Activated gamma-delta T cell treated with anti-CD3 and anti-CD28 coated beads, Interleukin-2, amount 50 U/mL, for 16 hours (primary cell): ENCODE measurements around the gene LAMC1.

Experiments
- DNase-seq: peaks from one replicate; pipeline ENCODE4 v3.0.0-alpha.2; 2020; ENCODE audit warnings: low read depth

The LAMC1 gene

DNA sequence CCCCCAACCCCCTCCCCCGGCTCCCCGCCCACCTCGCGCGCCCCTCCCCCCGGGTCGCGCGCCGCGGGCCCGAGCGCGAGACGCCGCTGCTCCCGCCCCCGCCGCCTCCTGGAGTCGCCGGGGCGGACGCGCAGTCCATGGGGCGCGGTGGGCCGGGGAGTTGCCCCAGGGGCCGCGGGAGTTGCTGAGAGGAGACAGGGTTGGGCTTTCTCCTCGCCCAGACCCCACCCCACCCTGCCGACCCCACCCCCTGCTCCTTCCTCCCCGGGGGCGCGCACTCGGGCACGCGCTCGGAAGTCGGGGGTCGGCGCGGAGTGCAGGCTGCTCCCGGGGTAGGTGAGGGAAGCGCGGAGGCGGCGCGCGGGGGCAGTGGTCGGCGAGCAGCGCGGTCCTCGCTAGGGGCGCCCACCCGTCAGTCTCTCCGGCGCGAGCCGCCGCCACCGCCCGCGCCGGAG, at the start of gene LAMC1:
Gene LAMC1, plus strand, starts transcription at position 275 of the 455 bp plus-strand sequence. CDS start 297 bp downstream, outside the sequence.
- no peak for DNase-seq

DNA sequence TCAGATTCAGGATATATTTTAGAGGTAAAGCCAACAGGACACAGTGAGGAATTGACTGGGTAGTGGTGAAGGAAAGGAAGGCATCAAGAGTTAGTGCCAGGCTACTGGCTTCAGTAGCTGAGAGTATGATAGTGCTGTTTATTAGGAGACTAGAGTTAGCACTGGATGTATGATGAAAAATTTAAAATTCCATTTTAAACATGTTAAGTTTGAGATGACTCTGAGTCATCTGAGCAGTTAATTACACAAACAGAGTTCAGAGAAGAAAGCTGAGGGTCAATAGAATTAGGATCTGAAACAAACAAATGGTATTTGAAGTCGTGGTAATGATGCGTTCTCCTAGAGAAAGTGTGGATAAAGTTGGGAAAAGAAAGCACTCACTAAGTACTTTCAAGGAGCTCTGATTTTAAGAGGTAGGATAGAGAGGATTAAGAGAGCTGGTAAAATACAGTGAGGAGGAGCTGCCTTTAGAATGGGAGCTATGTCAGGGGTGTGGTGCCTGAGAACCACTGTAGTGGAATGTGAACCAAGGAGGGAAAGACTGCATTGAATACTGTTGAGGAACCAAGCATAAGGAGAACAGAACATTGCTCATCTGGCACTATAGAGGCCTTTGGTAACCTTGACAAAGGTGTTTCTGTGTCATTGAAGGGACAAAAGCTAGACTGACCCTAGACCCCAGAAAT, 48.6 kb upstream of the LAMC1 start:
- no peak for DNase-seq

- no peak for DNase-seq
Measured at GRCh38 chr1:182977480-182977879, 45.7 kb upstream of the LAMC1 start.

DNA sequence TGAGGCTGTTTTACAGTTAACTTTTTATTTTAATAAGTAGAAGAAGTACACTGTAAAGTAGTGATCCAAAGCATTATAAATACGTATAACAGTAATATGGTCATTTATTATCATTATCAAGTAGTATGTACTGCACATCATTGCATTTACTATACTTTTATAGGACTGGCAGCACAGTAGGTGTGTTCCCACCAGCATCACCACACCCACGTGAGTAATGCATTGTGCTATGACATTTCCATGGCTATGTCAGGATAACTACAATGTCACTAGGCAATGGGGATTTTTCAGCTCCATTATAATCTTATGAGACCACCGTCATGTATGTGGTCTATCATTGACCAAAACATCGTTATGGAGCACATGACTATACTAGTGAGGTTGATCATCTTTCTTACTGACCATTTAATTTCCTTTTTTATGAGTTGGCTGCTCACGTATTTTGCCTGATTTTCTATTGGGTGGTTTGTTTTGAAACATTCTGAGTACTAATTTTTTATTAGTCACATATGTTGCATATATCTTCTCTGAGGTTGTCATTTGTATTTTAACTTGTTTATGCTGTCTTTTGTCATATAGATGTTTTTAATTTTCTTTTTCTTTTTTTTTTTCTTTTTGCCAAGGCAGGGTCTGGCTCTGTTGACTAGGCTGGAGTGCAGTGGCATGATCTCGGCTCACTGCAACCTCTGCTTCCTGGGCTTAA, 44.9 kb upstream of the LAMC1 start:
- DNase-seq = no peak

DNA sequence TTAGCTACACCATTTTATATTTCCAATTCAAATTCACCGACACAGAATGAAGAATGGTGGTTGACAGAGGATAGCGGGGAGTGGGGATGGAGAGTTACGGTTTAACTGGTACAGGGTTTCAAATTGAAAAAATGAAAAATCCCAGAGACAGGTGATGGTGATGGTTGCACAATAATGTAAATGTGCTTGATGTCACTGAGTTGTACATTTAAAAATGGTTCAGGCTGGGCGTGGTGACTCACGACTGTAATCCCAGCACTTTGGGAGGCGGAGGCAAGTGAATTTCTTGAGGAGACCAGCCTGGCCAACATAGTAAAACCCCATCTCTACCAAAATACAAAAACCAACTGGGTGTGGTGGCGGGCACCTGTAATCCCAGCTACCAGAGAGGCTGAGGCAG, 39.1 kb upstream of the LAMC1 start:
- DNase-seq = no peak

GRCh38 chr1:182984621-182985020, 38.6 kb upstream of the LAMC1 start:
- no peak for DNase-seq

DNA sequence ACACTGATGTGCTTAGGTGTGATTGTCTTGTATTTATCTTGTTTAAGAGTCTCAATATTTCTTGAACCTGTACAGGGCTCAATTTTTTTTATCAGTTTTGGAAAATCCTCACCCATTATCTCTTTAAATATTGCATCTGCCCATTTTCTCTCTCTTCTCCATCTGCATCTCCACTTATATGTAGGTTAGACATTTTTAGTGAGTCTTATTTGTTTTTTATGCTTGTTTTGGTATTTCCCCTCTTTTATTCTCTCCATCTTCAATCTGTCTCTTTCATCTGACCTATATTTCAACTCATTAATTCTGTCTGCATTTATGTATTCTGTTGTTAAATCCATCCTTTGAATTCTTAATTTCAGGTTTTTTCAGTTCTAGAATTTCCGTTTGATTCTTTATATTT, 37.3 kb upstream of the LAMC1 start:
- no peak for DNase-seq

- no peak for DNase-seq
Measured at GRCh38 chr1:182990413-182991144, 32.6 kb upstream of the LAMC1 start.

DNA sequence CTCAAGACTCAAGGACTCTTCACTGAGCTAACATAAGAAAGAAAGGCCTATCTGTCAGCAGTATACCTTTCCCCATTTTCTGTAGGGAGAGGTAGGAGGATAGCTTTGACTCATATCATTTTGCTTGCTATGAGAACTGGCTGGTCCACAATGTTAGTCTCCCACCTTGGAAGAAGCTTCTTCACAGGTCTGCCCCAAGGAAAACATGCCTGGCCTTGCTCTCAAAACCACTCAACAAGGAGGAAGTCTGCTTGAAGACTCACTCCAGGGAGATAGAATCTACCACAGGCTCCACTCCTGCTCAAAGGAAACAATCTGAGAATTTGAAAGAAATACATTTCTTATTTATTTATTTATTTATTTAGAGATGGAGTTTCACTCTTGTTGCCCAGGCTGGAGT, 29.5 kb upstream of the LAMC1 start:
- DNase-seq = no peak

- no peak for DNase-seq
Measured at GRCh38 chr1:182995894-182996293, 27.3 kb upstream of the LAMC1 start.

DNA sequence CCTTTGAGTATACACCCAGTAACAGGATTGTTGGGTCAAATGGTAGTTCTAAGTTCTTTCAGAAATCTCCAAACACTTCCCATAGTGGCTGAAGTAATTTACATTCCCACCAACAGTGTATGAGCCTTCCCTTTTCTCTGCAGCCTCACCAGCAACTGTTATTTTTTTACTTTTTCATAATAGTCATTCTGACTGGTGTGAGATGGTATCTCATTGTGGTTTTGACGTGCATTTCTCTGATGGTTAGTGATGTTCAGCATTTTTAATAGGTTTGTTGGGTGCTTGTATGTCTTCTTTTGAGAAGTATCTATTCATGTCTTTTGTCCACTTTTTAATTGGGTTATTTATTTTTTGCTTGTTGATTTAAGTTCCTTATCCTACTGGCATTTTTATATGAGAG, 26.4 kb upstream of the LAMC1 start:
- DNase-seq = no peak

GRCh38 chr1:182998482-182998881, 24.7 kb upstream of the LAMC1 start:
- no peak for DNase-seq

DNA sequence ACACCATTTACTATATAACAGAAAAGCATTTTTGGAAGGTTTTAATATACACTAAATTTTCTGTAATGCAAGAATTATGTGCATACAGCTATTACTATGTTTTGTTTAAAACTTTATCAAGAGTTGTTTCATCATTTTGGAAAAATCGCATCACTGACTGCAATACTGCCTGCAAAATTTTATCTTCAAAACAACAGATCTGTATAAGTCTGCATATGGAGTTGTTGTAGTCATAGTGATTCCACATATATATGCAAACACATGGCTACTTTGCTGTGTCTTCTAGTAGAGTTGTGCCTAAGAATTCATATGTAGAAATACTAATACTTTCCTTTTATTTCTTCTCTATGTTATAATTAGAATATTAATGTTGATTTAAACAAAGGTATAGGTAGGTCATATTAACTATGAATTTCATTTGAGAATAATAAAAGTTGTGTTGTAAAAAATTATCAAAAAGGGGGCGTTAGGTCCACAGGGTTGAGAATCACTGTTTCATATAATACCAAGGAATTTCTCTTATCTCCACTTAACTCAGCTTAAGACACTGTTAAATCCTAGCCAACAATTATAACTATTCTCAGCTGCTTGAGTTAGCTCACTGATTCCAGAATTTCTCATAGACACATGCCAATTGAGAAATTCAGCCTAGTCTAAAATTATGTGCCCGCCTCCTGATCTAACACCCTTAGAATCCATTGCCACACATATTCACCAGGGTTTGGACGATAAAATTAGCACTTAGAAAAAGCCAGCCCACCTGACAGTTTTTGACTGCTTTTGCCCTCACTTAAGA, 22.9 kb upstream of the LAMC1 start:
- no peak for DNase-seq

DNA sequence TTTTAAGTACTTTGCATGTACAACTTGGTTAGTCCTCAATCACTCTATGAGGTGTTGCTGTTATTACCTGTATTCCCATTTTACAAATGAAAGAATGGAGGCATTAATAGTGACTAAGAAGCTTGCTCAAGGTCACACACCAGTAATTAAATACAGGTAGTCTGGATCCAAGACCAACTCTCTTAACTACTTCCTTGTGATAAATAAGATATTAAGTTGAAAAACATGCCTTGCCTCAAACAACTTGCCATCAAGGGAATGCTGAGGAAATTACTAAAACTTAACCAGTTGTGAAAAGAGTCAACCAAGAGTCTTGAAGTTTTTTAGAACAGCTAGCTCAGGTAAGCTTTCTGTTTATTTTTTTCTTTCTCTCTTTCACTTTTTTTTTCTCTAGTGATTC, 21.0 kb upstream of the LAMC1 start:
- DNase-seq = no peak

- DNase-seq = no peak
Measured at GRCh38 chr1:183002797-183003196, 20.4 kb upstream of the LAMC1 start.

DNA sequence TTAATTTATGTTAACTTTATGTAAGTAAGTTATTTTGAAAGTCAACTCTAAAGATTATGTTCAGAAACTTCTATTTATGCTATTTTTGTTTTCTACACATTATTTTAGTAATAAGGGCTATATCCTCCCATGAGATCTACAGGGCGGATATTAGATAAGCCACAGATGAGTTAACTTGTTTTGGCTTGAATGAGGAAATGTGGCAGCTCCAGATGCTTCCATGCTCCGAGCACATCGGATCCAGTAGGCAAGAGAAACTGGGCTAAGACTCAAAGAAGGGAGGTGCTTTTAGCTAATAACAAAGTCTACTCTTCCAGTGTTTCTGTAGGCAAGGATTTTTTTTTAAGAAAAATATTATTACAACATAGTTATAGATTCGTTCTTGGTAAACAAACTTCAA, 20.0 kb upstream of the LAMC1 start:
- DNase-seq = no peak

- no peak for DNase-seq
Measured at GRCh38 chr1:183004141-183004540, 19.1 kb upstream of the LAMC1 start.

- DNase-seq = no peak
Measured at GRCh38 chr1:183011859-183012258, 11.4 kb upstream of the LAMC1 start.

GRCh38 chr1:183012301-183012994, 10.8 kb upstream of the LAMC1 start:
- DNase-seq = no peak

GRCh38 chr1:183019139-183019740, 4.0 kb upstream of the LAMC1 start:
- no peak for DNase-seq

DNA sequence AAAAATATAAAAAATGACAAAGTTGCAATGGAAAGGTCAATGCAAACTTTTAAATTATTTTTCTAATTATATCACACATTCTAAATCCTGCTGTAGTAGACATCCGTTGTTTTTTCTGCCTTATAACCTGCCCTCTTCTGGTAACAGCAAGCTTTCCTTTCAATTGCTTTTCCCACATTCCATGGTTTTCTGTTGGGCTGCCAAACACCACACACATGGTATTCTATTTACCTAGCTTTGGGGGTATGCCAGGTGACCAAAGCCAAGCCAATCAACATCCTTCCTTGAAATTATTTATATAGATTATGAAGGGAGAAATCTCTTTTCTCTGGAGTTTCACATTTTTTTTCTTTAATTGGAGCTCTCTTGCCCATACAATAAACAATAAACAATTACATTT, 3.4 kb upstream of the LAMC1 start:
- no peak for DNase-seq
